ENCODE measurements around the gene VPS35L.

Gene VPS35L, protein sequence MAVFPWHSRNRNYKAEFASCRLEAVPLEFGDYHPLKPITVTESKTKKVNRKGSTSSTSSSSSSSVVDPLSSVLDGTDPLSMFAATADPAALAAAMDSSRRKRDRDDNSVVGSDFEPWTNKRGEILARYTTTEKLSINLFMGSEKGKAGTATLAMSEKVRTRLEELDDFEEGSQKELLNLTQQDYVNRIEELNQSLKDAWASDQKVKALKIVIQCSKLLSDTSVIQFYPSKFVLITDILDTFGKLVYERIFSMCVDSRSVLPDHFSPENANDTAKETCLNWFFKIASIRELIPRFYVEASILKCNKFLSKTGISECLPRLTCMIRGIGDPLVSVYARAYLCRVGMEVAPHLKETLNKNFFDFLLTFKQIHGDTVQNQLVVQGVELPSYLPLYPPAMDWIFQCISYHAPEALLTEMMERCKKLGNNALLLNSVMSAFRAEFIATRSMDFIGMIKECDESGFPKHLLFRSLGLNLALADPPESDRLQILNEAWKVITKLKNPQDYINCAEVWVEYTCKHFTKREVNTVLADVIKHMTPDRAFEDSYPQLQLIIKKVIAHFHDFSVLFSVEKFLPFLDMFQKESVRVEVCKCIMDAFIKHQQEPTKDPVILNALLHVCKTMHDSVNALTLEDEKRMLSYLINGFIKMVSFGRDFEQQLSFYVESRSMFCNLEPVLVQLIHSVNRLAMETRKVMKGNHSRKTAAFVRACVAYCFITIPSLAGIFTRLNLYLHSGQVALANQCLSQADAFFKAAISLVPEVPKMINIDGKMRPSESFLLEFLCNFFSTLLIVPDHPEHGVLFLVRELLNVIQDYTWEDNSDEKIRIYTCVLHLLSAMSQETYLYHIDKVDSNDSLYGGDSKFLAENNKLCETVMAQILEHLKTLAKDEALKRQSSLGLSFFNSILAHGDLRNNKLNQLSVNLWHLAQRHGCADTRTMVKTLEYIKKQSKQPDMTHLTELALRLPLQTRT

DNA sequence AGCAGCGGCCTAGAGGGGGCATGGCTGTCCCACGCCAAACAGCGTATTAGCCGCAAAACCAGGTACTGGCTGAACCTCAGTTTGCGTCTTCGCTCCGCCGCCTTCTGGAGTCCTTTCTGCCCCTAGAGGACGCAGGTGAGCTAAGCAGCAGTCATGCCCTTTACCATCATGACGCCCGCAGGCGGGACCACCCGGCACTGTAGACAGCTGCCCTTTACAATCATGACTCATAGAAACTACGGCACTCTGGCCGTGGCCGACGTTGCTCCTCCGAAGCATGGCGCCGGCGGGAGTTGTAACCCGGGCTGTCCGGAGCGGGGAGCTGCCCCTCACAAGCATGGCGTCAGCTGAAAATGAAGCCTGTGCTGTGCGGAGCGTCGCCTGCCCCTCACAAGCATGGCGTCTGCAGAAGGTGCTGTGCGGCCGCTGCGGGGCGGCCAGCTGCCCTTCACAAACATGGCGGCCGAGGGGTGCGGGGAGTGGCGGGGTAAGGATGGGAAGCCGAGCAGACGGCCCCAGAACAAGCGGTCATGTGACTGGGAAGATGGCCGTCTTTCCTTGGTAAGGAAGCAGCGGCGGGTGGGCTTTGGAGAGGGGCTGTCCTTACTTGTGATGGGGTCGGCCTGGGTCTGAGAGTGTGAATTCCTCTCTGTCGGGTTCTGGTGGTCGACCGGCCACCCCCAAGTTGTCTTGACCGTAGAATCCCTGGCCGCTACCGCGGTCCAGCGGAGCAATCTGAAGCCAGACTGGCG, at the start of gene VPS35L:
VPS35L (plus strand) TSS at position 518 of the 752 bp plus-strand sequence; CDS start at position 545, 27 bp downstream.
- TF ChIP-seq, protein P1, sequence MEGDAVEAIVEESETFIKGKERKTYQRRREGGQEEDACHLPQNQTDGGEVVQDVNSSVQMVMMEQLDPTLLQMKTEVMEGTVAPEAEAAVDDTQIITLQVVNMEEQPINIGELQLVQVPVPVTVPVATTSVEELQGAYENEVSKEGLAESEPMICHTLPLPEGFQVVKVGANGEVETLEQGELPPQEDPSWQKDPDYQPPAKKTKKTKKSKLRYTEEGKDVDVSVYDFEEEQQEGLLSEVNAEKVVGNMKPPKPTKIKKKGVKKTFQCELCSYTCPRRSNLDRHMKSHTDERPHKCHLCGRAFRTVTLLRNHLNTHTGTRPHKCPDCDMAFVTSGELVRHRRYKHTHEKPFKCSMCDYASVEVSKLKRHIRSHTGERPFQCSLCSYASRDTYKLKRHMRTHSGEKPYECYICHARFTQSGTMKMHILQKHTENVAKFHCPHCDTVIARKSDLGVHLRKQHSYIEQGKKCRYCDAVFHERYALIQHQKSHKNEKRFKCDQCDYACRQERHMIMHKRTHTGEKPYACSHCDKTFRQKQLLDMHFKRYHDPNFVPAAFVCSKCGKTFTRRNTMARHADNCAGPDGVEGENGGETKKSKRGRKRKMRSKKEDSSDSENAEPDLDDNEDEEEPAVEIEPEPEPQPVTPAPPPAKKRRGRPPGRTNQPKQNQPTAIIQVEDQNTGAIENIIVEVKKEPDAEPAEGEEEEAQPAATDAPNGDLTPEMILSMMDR (IDR thresholded peaks at IDR 0.05; ENCODE audit: insufficient read depth, low read length, poor library complexity, severe bottlenecking): peak; percentile 92
- Histone ChIP-seq H3K27me3 (replicated peaks; ENCODE audit: control insufficient read depth, insufficient read depth, low read length) (no peaks in the 10 kb centered on the region), H3K4me3 (replicated peaks; ENCODE audit: low read depth, low read length) (peak within 1 kb of the TSS; percentile 71), H3K36me3 (ENCODE audit: control insufficient read depth, insufficient read depth, low read length) (no peaks in the 10 kb centered on the region)
- peak; percentile 98 for DNase-seq (ENCODE audit: extremely low read depth, insufficient read length)

DNA sequence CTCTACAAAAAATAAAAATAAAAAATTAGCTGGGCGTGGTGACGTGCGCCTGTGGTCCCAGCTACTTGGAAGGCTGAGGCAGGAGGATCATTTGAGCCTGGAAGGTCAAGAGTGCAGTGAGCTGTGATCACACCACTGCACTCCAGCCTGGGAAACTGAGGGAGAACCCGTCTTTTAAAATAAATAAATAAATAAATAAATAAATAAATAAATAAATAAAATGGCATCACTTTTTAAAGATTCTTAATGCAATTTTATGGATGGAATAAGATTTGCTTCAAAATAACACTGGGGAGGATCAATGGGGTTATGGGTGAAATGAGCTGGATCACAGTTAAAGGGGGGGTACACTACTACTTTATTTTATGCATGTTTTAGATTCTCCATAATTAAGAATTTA, 48.5 kb upstream of the VPS35L start:
- DNase-seq (ENCODE audit: extremely low read depth, insufficient read length): no peak
- TF ChIP-seq, protein P1 (IDR thresholded peaks at IDR 0.05; ENCODE audit: insufficient read depth, low read length, poor library complexity, severe bottlenecking): no peak
- Histone ChIP-seq H3K36me3 (ENCODE audit: control insufficient read depth, insufficient read depth, low read length) (peaks cover 14% of the 10 kb centered on the region), H3K4me3 (replicated peaks; ENCODE audit: low read depth, low read length) (no peak overlapping the region), H3K27me3 (replicated peaks; ENCODE audit: control insufficient read depth, insufficient read depth, low read length) (no peaks in the 10 kb centered on the region)

DNA sequence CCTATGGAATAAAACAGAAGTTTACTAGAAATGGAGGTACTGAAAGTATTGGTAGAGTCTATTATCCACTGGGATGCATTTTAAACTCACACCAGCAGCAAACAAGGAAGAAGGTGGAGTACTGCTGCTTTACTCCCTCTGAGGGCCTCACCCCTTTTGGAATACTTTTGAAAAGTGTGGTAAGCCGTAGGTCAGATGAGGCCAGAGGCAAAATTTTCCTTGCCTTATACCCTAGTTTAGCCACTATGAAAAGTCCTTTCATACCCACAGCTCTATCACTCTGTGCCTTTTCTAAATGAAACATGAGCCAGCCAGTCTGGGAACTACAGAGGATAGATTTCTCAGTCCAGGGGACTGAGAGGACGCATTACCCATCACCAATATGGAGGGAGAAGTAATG, 47.6 kb upstream of the VPS35L start:
- no peak for DNase-seq (ENCODE audit: extremely low read depth, insufficient read length)
- H3K36me3 ChIP-seq (ENCODE audit: control insufficient read depth, insufficient read depth, low read length): peaks cover 10% of the 10 kb centered on the region
- TF ChIP-seq, protein P1 (IDR thresholded peaks at IDR 0.05; ENCODE audit: insufficient read depth, low read length, poor library complexity, severe bottlenecking): no peak

DNA sequence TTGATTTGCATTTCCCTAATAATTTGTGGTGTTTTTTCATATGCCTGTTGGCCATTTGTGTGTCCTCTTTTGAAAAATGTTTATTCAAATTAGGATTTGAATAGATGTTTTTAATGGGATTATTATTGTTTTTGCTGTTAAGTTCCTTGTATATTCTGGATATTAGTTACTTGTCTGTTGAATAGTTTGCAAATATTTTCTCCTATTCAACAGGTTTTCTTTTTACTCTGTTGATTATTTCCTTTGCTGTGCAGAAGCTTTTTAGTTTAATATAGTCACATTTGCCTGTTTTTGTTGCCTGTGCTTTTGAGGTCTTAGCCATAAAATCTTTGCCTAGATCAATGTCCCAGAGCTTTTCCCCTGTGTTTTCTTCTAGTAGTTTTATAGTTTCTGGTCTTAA, 43.2 kb upstream of the VPS35L start:
- Histone ChIP-seq H3K36me3 (ENCODE audit: control insufficient read depth, insufficient read depth, low read length) (no peaks in the 10 kb centered on the region; the same call in none of the 2 replicates), H3K4me3 (replicated peaks; ENCODE audit: low read depth, low read length) (no peak overlapping the region), H3K27me3 (replicated peaks; ENCODE audit: control insufficient read depth, insufficient read depth, low read length) (no peaks in the 10 kb centered on the region)
- no peak for DNase-seq (ENCODE audit: extremely low read depth, insufficient read length)
- TF ChIP-seq, protein P1 (IDR thresholded peaks at IDR 0.05; ENCODE audit: insufficient read depth, low read length, poor library complexity, severe bottlenecking): no peak

More for the DNA sequence above, 47.6 kb upstream of the VPS35L start:
- Histone ChIP-seq H3K27me3 (replicated peaks; ENCODE audit: control insufficient read depth, insufficient read depth, low read length) (no peaks in the 10 kb centered on the region), H3K4me3 (replicated peaks; ENCODE audit: low read depth, low read length) (no peak overlapping the region)

GRCh38 chr16:19513377-19514053, 42.0 kb upstream of the VPS35L start:
- DNase-seq (ENCODE audit: extremely low read depth, insufficient read length): no peak
- H3K36me3 ChIP-seq (ENCODE audit: control insufficient read depth, insufficient read depth, low read length): no peaks in the 10 kb centered on the region; the same call in none of the 2 replicates
- H3K27me3 ChIP-seq (replicated peaks; ENCODE audit: control insufficient read depth, insufficient read depth, low read length): no peaks in the 10 kb centered on the region
- H3K4me3 ChIP-seq (replicated peaks; ENCODE audit: low read depth, low read length): no peak overlapping the region
- TF ChIP-seq, protein P1 (IDR thresholded peaks at IDR 0.05; ENCODE audit: insufficient read depth, low read length, poor library complexity, severe bottlenecking): no peak
